Measurements from ENCODE around the gene OPRD1.

GRCh38 chr1:28819020-28819419 lies 7.0 kb downstream of the OPRD1 start:
- TF ChIP-seq CREB1 (IDR thresholded peaks at IDR 0.05; ENCODE audit: low read depth) (no peak), NFIC (IDR thresholded peaks at IDR 0.05) (no peak), YY1 (IDR thresholded peaks at IDR 0.05; ENCODE audit: low read depth) (no peak), USF1 (IDR thresholded peaks at IDR 0.05) (no peak), EGR1 (IDR thresholded peaks at IDR 0.05) (no peak)

Measured in Ishikawa (cell line).